GM19043 (cell line): ENCODE measurements around the gene DMXL1.
"Not testable (repeated sequence)": the region's sequence is repeated elsewhere in the genome, so short reads cannot be mapped to it uniquely, and the experiment has no call there.

ENCODE experiments used
- ATAC-seq: cut with Tn5 transposase; IDR thresholded peaks from one replicate; pipeline ENCODE4 v1.9.1; 2021; ENCODE audit warnings: low read depth; ENCODE audit not compliant: unreplicated experiment

DMXL1 gene

DNA sequence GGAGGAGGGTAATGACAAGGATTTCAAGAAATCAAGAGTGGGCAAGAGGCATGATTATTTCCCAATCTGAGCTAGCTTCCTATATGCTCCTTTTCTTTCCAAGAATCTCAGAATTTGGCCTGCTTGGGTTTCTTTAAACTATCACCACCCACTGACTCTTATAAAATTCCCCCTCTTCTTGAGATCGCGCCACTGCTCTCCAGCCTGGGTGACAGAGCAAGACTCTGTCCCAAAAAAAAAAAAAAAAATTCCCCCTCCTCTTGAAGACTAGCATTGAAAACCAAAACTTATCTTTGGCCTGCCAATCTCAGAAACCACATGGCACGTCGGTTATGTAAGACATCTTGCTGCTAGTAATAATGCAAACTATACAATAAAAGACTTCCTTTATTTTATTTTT, 3.4 kb upstream of the DMXL1 start:
- no peak for ATAC-seq

DNA sequence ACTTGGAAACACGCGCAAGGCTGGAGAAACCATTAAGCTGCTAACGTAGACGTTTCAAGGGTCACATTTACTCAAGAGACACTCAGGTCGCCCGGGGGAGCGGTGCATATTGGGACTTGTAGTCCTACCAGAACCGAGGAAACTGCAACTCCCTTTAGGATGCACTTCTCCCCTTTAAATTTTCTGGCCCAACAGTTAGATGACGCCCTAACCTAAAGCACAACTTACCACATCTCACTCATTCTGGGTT, 384 bp upstream of the DMXL1 start:
- ATAC-seq: peak; percentile 39

DNA sequence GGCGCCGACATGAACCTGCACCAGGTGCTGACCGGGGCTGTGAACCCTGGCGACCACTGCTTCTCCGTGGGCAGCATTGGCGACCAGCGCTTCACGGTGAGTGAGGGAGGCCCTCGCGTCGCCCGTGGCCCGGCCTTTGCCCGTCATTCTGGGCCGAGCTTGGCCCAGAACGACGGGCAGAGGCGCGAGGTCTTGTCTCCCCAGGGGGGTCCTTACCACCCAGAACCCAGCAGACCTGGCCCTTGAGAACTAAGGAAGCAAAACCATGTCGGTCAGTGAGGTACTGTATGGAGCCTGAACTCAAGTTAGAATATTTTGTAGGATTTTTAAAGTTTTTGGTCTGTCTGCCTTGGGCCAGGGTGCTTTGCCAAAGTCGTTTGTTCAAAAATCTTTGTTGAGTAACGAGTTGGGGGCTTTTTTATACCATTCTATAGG, 691 bp downstream of the DMXL1 start:
- peak; percentile 0 for ATAC-seq

DNA sequence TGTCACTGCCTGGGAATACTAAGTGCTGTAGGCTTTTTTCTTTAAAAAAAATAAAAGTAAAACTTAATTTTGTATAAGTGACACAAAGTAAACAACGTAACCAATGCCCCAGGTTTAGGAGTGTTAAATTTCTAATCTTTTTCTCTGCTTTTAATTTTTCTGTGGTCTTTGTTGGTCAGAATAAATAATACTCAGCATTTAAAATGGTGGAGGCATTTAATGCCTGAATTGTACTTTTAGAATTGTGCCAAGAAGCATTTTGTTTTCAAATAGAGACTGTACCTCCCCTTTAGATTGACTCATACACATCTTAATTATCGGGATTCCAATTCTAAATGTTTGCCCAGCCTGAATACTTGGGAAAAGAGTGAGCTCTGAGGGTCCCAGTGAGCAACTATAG, 1.6 kb downstream of the DMXL1 start:
- no peak for ATAC-seq

DNA sequence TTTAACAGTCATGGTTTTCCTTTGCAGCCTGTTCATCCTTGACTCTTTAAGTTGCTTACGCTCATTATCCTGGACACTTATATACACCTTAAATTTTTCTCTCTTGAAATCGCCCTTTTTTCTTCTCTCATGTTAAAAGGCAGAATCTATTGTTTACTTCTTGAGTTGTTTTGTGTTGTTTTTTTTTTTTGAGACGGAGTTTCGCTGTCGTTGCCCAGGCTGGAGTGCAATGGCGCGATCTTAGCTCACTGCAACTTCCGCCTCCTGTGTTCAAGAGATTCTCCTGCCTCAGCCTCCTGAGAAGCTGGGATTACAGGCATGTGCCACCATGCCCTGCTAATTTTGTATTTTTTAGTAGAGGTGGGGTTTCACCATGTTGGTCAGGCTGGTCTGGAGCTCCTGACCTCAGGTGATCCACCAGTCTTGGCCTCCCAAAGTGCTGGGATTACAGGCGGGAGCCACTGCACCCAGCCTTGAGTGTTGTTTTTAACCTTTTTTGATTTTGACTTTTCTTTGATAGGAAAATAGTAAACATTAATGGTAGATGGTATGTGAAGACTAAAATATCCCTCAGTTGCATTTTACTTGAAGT, 3.0 kb downstream of the DMXL1 start:
- not testable (repeated sequence) for ATAC-seq

DNA sequence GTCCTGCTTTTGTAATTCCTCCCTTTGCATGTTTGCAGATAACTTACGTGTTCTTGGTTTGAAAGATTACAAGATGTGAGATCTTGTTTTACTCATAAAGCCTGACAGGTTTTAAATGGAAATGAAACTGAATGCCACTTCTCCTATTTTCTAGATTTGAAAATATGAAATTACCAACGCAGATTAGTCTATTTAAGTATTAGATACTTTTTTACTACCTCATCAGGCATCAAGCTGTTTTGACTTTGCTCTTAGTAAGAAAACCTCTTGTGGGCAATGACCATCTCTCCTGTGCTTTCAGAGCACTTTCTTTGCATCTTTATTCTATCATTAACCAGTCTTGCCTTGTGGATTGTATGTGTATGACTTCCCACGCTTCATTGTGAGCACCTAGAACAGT, 3.5 kb downstream of the DMXL1 start:
- ATAC-seq: peak; percentile 30

DNA sequence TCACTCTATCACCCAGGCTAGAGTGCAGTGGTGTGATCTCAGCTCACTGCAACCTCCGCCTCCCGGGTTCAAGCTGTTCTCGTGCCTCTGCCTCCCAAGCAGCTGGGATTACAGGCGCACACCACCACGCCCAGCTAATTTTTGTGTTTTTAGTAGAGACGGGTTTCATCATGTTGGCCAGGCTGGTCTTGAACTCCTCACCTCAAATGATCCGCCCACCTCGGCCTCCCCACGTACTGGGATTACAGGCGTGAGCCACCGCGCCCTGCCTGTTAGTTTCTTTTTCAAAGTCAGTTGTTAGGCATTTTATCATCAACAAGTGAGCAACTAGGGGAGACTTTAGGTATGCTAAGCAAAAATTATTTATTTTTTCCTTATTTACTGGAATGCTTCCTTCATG, 4.4 kb downstream of the DMXL1 start:
- not testable (repeated sequence) for ATAC-seq

DNA sequence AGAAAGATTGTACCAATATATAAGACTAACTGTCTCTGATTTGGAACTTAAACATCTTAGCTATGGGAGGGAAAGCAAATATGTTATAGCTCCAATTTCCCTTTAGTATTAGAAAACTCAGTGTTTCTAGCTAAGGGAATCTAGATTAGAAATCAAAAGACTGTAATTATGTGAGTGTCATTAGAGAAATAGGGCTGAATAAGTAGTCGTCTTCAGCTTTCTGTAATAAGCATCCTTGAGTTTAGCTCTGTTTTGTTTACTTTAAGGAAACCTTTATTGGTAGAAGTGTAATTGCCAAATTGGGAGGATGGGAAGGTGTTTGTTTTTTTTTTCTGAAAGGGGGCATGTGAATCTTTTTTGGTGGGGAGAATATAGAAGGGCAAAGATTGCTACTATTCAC, 5.2 kb downstream of the DMXL1 start:
- no peak for ATAC-seq

DNA sequence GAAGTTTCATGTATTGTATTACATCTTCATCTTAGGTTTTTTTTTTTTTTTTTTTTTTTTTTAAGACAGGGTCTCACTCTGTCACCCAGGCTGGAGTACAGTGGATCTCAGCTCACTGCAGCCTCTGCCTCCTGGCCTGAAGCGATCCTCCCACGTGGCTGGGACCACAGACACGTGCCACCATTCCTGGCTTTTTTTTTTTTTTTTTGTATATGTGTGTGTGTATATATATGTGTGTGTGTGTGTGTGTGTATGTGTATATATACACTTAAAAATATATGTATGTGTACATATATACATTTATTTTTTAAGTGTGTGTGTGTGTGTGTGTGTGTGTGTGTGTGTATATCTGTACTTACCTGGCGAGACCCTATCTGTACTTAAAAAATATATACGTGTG, 6.6 kb downstream of the DMXL1 start:
- ATAC-seq: no peak

DNA sequence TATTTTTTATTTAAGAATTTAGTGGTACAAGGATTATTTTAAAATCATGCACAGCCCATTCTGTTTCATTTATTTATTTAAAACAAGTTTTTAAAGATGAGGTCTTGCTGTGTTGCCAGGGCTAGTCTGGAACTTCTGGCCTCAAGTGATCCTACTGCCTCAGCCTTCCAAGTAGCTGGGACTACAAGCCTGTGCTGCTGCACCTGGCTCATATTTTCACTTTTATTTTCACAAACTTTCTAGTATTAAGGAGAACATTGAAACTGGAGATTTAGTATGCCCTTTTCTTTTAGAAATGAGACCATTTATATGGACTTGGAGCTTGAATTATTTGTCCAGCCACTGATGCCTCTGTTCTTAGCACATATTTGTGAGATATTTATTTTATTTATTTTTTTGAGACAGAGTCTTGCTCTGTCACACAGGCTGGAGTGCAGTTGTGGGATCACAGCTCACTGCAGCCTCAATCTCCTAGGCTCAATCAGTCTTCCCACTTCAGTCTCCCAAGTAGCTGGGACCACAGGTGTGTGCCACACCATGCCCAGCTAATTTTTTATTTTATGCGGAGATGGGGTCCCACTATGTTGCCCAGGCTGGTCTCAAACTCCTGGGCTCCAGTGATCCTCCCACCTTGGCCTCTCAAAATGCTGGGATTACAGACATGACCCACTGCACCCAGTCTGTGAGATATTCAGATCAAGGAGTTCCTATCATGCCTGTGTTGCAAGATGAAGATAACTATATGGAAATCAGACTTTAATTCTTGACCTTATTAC, 7.4 kb downstream of the DMXL1 start:
- ATAC-seq: no peak

DNA sequence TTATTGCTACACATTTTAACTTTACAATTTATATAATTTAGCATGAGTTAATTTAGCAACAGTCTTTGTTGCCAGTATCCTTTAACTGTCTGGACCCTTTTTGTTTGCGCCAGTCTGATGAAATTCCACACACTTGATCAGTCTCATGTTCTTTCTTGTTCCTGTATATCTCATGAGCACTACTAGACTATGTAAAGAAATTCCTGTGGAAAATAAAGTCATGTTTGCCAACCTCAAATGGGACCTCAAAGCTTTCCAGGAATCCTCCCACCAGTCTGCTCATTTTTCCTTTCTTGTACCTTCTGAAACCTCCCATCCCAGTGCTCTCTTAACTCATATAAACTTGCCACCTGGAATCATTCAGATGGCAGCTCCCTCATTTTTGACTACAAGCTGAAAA, 8.0 kb downstream of the DMXL1 start:
- ATAC-seq: no peak

DNA sequence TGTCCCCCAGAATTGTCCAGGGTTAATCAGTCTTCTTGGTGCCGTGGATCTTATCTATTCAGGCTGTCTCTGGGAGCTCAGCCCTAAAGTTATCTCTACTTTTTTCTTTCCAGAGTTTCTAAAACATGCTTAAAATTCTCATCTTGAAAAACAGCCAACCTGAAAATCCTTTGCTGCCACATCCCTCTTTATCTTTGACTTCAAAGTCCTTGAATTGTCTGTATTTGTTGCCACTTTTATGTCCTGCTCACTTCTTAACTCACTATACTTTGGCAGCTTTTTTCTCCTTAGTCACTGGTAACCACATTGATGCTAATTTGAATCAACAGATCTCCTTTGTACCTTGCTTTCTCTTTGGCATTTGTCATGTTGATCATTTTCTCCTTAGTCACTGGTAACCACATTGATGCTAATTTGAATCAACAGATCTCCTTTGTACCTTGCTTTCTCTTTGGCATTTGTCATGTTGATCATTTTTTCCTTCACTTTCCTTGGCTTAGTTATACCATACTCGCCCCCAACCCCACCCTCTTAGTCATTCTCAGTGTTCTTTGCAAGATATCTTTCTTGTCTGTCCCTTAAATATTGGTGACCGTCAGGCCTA, 8.5 kb downstream of the DMXL1 start:
- ATAC-seq: peak; percentile 32

DNA sequence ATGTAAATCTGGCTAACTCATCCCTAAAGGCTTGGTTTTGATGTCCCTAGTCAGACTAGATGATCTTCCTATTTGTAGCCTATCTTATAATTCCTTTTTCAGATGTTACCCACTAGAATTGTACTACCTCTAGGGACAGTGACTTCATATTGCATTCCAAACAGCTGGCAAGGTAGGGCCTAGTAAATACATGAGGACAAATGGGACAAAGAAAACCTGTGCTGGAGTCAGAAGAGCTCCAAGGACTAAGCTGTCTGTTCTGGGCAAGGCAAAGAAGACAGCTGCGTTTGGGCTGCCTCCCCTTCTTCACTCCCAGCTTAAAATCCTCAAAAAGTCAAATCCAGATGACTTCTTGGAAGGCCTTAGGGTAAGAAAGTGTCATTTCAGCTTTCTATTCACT, 10.0 kb downstream of the DMXL1 start:
- no peak for ATAC-seq

DNA sequence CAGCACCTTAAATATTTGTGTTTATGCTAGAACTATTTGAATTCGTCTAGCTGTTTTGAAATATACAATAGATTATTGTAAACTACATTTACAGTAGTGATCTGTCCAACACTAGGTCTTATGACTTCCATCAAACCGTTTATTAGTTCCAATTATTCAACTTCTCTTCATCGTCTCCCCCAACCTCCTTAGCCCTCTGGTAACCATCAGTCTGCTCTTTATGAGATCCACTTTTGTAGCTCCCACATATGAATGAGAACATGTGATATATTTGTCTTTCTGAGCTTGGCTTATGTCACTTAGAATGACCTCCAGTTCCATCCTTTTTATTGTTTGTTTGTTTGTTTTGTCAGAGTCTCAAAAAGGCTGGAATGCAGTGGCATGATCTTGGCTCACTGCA, 11.8 kb downstream of the DMXL1 start:
- no peak for ATAC-seq

DNA sequence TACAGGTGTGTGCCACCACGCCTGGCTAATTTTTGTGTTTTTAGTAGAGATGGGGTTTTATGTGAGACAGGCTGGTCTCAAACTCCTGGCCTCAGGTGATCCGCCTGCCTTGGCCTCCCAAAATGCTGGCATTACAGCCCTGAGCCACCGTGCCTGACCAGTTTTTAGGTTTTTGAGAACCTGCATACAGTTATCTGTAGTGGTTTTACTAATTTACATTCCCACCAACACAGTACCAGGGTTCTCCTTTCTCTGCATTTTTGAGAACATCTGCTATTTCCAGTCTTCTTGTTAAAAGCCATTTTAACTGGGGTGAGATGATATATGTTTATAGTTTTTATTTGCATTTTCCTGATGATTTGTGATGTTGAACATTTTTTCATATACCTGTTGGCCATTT, 12.8 kb downstream of the DMXL1 start:
- ATAC-seq: no peak

DNA sequence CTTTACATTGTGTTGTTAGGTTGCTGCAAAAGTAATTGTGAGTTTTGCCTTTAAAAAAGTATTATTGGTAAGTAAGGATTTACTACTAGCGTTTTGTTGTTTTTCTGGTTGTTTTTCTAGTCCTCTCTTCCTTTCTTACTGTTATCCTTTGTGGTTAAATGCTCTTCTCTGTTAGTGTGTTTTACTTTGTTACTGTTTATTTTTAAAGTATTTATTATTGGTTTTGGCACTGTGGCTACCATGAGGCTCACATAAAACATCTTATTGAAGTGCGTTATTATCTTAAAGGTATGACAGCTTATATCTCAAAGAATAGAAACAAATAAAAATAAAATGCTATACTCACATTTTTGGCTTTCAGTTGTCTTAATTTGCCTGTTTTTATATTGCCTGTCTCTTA, 17.6 kb downstream of the DMXL1 start:
- no peak for ATAC-seq

DNA sequence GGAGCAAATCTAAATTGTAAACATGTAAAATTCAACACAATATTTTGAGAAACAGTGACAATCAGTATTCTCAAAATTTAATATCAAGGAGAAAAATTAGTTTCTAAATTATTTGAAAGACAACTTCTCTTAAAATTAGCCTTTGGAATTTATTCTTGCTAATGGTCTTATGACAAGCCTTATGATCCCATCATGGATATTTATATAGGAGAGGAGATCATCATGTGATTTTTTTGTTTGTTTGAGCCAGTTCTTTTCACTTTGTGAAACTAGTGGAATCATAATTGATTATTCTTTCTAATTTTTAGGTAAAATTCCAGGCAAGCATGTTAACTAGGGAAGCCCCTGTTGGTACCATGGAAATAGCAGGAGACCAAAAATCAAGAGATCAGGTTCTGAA, 24.7 kb downstream of the DMXL1 start:
- ATAC-seq: no peak

DNA sequence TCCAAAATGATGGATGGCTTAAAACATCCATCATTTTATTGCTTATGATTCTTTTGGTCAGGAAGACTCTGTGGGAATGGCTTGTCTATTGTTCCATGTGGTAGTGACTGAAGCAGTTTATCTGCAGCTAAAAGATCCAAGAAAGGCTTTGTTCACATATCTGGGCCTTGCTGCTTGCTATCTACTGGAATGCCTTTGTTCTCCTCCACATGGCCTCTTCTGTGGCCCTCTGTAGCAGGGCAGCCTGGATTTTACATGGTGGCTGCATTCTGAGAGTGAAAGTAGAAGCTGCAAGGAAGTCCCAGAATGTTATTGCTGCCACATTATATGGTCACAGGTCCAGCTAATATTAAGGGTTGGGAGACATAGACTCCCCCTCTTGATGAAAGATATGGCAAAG, 35.1 kb downstream of the DMXL1 start:
- ATAC-seq: no peak

DNA sequence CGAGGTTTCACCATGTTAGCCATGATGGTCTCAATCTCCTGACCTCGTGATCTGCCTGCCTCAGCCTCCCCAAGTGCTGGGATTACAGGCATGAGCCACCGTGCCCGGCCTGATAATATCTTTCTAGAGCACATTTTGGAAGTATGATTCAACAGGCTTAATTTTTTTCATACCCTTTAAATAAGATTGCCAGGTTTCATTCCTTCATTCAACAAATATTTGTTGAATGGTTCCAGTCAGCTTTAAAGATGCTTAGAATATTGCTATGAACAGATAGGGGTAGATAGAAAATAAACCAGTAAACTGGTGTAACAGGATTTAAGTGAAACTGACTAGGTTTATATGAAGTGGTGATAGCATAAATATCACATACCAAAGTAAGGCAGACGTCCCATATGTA, 41.3 kb downstream of the DMXL1 start:
- no peak for ATAC-seq

DNA sequence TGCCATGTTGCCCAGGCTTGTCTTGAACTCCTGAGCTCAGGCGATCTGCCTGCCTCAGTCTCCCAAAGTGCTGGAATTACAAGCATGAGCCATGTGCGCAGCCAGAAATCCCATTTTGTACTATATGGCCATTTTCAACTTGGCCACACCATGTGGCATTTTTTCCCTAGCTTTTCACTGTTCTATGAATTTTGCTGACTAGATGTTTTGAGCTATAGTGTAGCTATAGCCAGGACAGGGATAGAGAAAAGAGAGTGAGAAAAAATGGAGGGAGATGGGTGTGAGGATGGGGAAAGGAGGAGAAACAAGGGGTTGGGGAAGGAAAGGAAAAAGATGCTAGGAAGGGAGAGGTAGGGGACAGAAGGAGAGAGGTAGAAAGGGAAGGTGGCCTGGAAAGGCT, 46.4 kb downstream of the DMXL1 start:
- ATAC-seq: no peak

DNA sequence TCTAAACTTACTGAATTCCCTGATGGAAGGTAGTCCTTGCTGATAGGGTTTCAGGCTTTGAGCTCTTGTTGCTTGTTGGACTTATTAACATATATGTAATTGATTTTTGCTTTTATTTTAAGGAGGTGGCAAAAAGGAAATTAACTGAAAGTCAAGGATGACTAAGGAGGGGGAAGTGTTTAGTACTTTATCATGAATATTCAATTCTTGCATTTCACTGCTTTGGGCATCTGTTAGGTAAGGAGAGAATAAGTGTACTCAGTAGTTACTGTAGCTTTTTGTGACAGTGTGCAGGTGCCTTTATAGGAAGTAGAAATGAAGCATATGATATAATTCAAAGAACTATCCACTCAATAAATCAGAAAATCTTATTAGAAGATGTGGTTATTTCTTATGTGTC, 47.1 kb downstream of the DMXL1 start:
- no peak for ATAC-seq

DNA sequence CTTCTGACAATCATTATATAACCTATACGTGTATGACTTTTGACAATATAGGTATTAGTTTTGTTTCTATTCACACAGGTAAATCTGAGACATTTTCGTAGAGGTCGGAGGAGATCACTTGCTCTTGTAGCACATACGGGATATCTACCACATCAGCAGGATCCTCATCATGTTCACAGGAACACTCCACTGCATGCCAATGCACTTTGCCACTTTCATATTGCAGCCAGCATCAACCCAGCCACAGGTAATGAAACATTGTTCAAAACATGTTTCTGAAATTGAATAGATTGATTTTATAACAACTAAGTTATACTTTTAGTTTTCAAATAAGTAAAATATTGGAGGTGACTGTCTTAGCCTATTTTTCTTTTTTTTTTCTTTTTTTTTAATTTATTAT, 50.0 kb downstream of the DMXL1 start:
- no peak for ATAC-seq
